ENCODE data around the gene GOLGA6D.
A peak's percentile ranks its signal among the peaks of the same experiment; 100 is the strongest.
"Not testable (repeated sequence)": the region's sequence is repeated elsewhere in the genome, so short reads cannot be mapped to it uniquely, and the experiment has no call there.

The GOLGA6D gene

GRCh38 chr15:75293660-75294059 is 11.0 kb downstream of the GOLGA6D start:
- DNase-seq (ENCODE audit: low spot score), result not testable (repeated sequence)

GRCh38 chr15:75298541-75299310 is 16.1 kb downstream of the GOLGA6D start:
- DNase-seq (ENCODE audit: low spot score), result not testable (repeated sequence)

GRCh38 chr15:75299311-75299688 is 16.7 kb downstream of the GOLGA6D start:
- not testable (repeated sequence) for DNase-seq (ENCODE audit: low spot score)

- not testable (repeated sequence) for DNase-seq (ENCODE audit: low spot score)
These were observed 17.4 kb downstream of the GOLGA6D start for GRCh38 chr15:75300026-75300425.

GRCh38 chr15:75302318-75302717 is 19.7 kb downstream of the GOLGA6D start:
- no peak for DNase-seq (ENCODE audit: low spot score)

- not testable (repeated sequence) for DNase-seq (ENCODE audit: low spot score)
These were observed 20.1 kb downstream of the GOLGA6D start for GRCh38 chr15:75302753-75303152.

- no peak for DNase-seq (ENCODE audit: low spot score)
These were observed 23.6 kb downstream of the GOLGA6D start for GRCh38 chr15:75306188-75306587.

GRCh38 chr15:75307778-75308390 is 25.2 kb downstream of the GOLGA6D start:
- peak; percentile 54 for DNase-seq (ENCODE audit: low spot score)

GRCh38 chr15:75309711-75310110 is 27.1 kb downstream of the GOLGA6D start:
- no peak for DNase-seq (ENCODE audit: low spot score)

- peak; percentile 60 for DNase-seq (ENCODE audit: low spot score)
These were observed 29.9 kb downstream of the GOLGA6D start for GRCh38 chr15:75312548-75312947.

GRCh38 chr15:75313116-75313845 is 30.6 kb downstream of the GOLGA6D start:
- no peak for DNase-seq (ENCODE audit: low spot score)

GRCh38 chr15:75314552-75315290 is 32.1 kb downstream of the GOLGA6D start:
- no peak for DNase-seq (ENCODE audit: low spot score)

GRCh38 chr15:75319231-75319897 is 36.7 kb downstream of the GOLGA6D start:
- not testable (repeated sequence) for DNase-seq (ENCODE audit: low spot score)

GRCh38 chr15:75321711-75322110 is 39.1 kb downstream of the GOLGA6D start:
- DNase-seq (ENCODE audit: low spot score), result no peak

- DNase-seq (ENCODE audit: low spot score), result no peak
These were observed 43.3 kb downstream of the GOLGA6D start for GRCh38 chr15:75325922-75326321.

- DNase-seq (ENCODE audit: low spot score), result no peak
These were observed 44.4 kb downstream of the GOLGA6D start for GRCh38 chr15:75327005-75327404.

GRCh38 chr15:75327491-75327890 is 44.9 kb downstream of the GOLGA6D start:
- DNase-seq (ENCODE audit: low spot score), result no peak

GRCh38 chr15:75328493-75329314 is 46.1 kb downstream of the GOLGA6D start:
- DNase-seq (ENCODE audit: low spot score), result no peak

- no peak for DNase-seq (ENCODE audit: low spot score)
These were observed 46.9 kb downstream of the GOLGA6D start for GRCh38 chr15:75329571-75329970.

GRCh38 chr15:75332093-75332492 is 49.5 kb downstream of the GOLGA6D start:
- not testable (repeated sequence) for DNase-seq (ENCODE audit: low spot score)
